Liver (tissue), 9 donors: ENCODE data around the gene CCNK. TPM values are rescaled to one million over a fixed set of nuclear protein-coding genes. Genes with fewer than 3 reads are reported as not detected.

Source experiments
- DNase-seq: peaks from one replicate; pipeline ENCODE4 v3.0.0-alpha.2; 2017; ENCODE audit warnings: low spot score
- H3K27ac ChIP-seq, 2 donors: one replicate each; pipeline ENCODE4 v1.7.0; 2013; ENCODE audit warnings: inconsistent platforms in 2 of 2, low read length in 2 of 2, control low read depth in 1 of 2, low read depth in 1 of 2, mild to moderate bottlenecking in 1 of 2
- H3K27me3 ChIP-seq, 4 donors: one replicate each; pipeline versions ENCODE4 v1.6.1 to v1.7.0; 2013; ENCODE audit warnings: low read length in 3 of 4, inconsistent platforms in 1 of 4, mild to moderate bottlenecking in 1 of 4, moderate library complexity in 1 of 4; ENCODE audit not compliant: control insufficient read depth in 4 of 4, insufficient read depth in 4 of 4
- H3K36me3 ChIP-seq, 4 donors: one replicate each; pipeline versions ENCODE4 v1.6.1 to v1.7.0; 2013; ENCODE audit warnings: low read length in 3 of 4, mild to moderate bottlenecking in 3 of 4, low read depth in 1 of 4, moderate library complexity in 1 of 4; ENCODE audit not compliant: control insufficient read depth in 4 of 4, insufficient read depth in 3 of 4
- H3K4me1 ChIP-seq, 4 donors: one replicate each; pipeline versions ENCODE4 v1.6.1 to v1.7.0; 2013; ENCODE audit warnings: low read length in 3 of 4, mild to moderate bottlenecking in 3 of 4, moderate library complexity in 1 of 4; ENCODE audit not compliant: control insufficient read depth in 4 of 4, insufficient read depth in 4 of 4
- H3K4me3 ChIP-seq, 3 donors: one replicate each; pipeline versions ENCODE4 v1.6.1 to v1.7.0; 2013; ENCODE audit warnings: low read length in 3 of 3, control low read depth in 1 of 3, low read depth in 1 of 3, mild to moderate bottlenecking in 1 of 3
- H3K9ac ChIP-seq, 2 donors: one replicate each; pipeline ENCODE4 v1.7.0; 2013; ENCODE audit warnings: low read length in 2 of 2, mild to moderate bottlenecking in 2 of 2, moderate library complexity in 2 of 2, control low read depth in 1 of 2, low read depth in 1 of 2
- H3K9me3 ChIP-seq, 4 donors: one replicate each; pipeline versions ENCODE4 v1.6.1 to v1.7.0; 2013; ENCODE audit warnings: low read length in 3 of 4; ENCODE audit not compliant: control insufficient read depth in 4 of 4
- ATF3 ChIP-seq: IDR thresholded peaks from 2 replicates; pipeline ENCODE4 v1.6.1; 2016; ENCODE audit warnings: antibody characterized with exemption
- CTCF ChIP-seq: fragments of 150-350 bp; IDR thresholded peaks from 2 replicates; pipeline ENCODE4 v1.5.1; 2017; ENCODE audit warnings: improper control_type of control experiment, low read depth, low read length; ENCODE audit not compliant: missing input control
- EGR1 ChIP-seq, 2 donors: IDR thresholded peaks; 2 replicates each; pipeline ENCODE4 v1.6.1; 2016 to 2018; ENCODE audit warnings: antibody characterized with exemption in 2 of 2, low read depth in 2 of 2
- FOXA1 ChIP-seq: IDR thresholded peaks from 2 replicates; pipeline ENCODE4 v1.6.1; 2016; ENCODE audit warnings: antibody characterized with exemption
- FOXA2 ChIP-seq: IDR thresholded peaks from 2 replicates; pipeline ENCODE4 v1.6.1; 2016; ENCODE audit warnings: antibody characterized with exemption
- GABPA ChIP-seq, 2 donors: IDR thresholded peaks in 1 of 2; conservative IDR thresholded peaks in 1 of 2; 2 replicates each; pipeline ENCODE4 v1.6.1; 2016; ENCODE audit warnings: antibody characterized with exemption in 2 of 2, mild to moderate bottlenecking in 1 of 2, moderate library complexity in 1 of 2
- HNF4A ChIP-seq, 2 donors: conservative IDR thresholded peaks; 2 replicates each; pipeline ENCODE4 v1.6.1; 2016; ENCODE audit warnings: antibody characterized with exemption in 2 of 2, mild to moderate bottlenecking in 2 of 2
- HNF4G ChIP-seq: IDR thresholded peaks from 2 replicates; pipeline ENCODE4 v1.6.1; 2016; ENCODE audit warnings: antibody characterized with exemption
- JUND ChIP-seq, 2 donors: IDR thresholded peaks; 2 replicates each; pipeline ENCODE4 v1.6.1; 2016; ENCODE audit warnings: antibody characterized with exemption in 2 of 2
- MAX ChIP-seq: IDR thresholded peaks from 2 replicates; pipeline ENCODE4 v1.6.1; 2016; ENCODE audit warnings: antibody characterized with exemption
- NR2F2 ChIP-seq: IDR thresholded peaks from 2 replicates; pipeline ENCODE4 v1.6.1; 2016; ENCODE audit warnings: antibody characterized with exemption
- RAD21 ChIP-seq, 2 donors: IDR thresholded peaks; 2 replicates each; pipeline ENCODE4 v1.6.1; 2016; ENCODE audit warnings: antibody characterized with exemption in 2 of 2, mild to moderate bottlenecking in 2 of 2
- REST ChIP-seq: IDR thresholded peaks from 2 replicates; pipeline ENCODE4 v1.6.1; 2016; ENCODE audit warnings: antibody characterized with exemption, mild to moderate bottlenecking
- RXRA ChIP-seq, 2 donors: IDR thresholded peaks; 2 replicates each; pipeline ENCODE4 v1.6.1; 2017 to 2018; ENCODE audit warnings: antibody characterized with exemption in 2 of 2, mild to moderate bottlenecking in 1 of 2
- SP1 ChIP-seq: IDR thresholded peaks from 2 replicates; pipeline ENCODE4 v1.6.1; 2018; ENCODE audit warnings: antibody characterized with exemption, mild to moderate bottlenecking
- TAF1 ChIP-seq: conservative IDR thresholded peaks from 2 replicates; pipeline ENCODE4 v1.6.1; 2016; ENCODE audit warnings: antibody characterized with exemption, mild to moderate bottlenecking
- YY1 ChIP-seq: IDR thresholded peaks from 2 replicates; pipeline ENCODE4 v1.6.1; 2016; ENCODE audit warnings: antibody characterized with exemption, mild to moderate bottlenecking
- ZBTB33 ChIP-seq: IDR thresholded peaks from 2 replicates; pipeline ENCODE4 v1.6.1; 2016; ENCODE audit warnings: antibody characterized with exemption
- WGBS: extraction: QIAGEN DNeasy Blood & Tissue Kit; methylation state at CpG from one replicate; pipeline ENCODE4 v1.1.7; 2013; 5-methylcytosine and 5-hydroxymethylcytosine counted together
- polyA plus RNA-seq, 2 donors: library from polyadenylated mRNA; stranded (reverse) in 1 of 2; unstranded in 1 of 2; fragments of 200-250 nt in 1 of 2; fragments of >200 nt in 1 of 2; fragmentation: Nextera tagmentation in 1 of 2; extraction: Ambion mirVana in 1 of 2; gene quantifications; one replicate each; pipeline versions ENCODE4 v1.2.1 to v1.2.3, GENCODE V29; 2013 to 2015
- total RNA-seq, 2 donors: library from RNA; depleted of rRNA; stranded (reverse); fragments of >200 nt; gene quantifications; one replicate each; pipeline ENCODE4 v1.2.3, GENCODE V29; 2014
- donor health status: healthy.
- donor health status: healthy.
- donor health status: healthy.
- donor health status: healthy.
- donor health status: healthy.

Gene CCNK
- total and polyA plus RNA-seq, 4 donors: 7.7 to 33.4 (median 13.2) TPM

GRCh38 chr14:99527026-99527425, 45.8 kb downstream of the CCNK start:
- 82% methylated on average over 12 of the region's 12 CpGs for WGBS
- H3K36me3 ChIP-seq: no peaks in the 10 kb centered on the region
- H3K9me3 ChIP-seq: no peaks in the 10 kb centered on the region
- peaks cover 7 to 26% (median 11%) of the 10 kb centered on the region in 4 donors for H3K4me1 ChIP-seq
- H3K27ac ChIP-seq: no peak overlapping the region
- no peak for TF ChIP-seq EGR1 (IDR thresholded peaks at IDR 0.05; ENCODE audit: low read depth in 2 of 2)
- TF ChIP-seq NR2F2: no peak
- TF ChIP-seq SP1: no peak
- TF ChIP-seq HNF4G: no peak
- no peak for TF ChIP-seq RAD21 (IDR thresholded peaks at IDR 0.05)
- TF ChIP-seq FOXA1: no peak
- TF ChIP-seq REST: no peak
- TF ChIP-seq ZBTB33: no peak
- TF ChIP-seq ATF3: no peak
- TF ChIP-seq TAF1: no peak
- no peak for TF ChIP-seq FOXA2
- no peak for TF ChIP-seq MAX
- no peak for TF ChIP-seq YY1
- TF ChIP-seq CTCF: no peak
- TF ChIP-seq GABPA (IDR thresholded peaks at IDR 0.05 in 1 of 2, conservative IDR thresholded peaks at IDR 0.05 in 1 of 2): no peak
- TF ChIP-seq JUND (IDR thresholded peaks at IDR 0.05): no peak
- TF ChIP-seq RXRA (IDR thresholded peaks at IDR 0.05): no peak
- TF ChIP-seq HNF4A (conservative IDR thresholded peaks at IDR 0.05): no peak
- H3K4me3 ChIP-seq: no peak overlapping the region
- H3K27me3 ChIP-seq: no peaks in the 10 kb centered on the region
- DNase-seq: no peak
- H3K9ac ChIP-seq: no peak overlapping the region
